GM18867 (cell line): ENCODE data around the gene TUBA4B.

Experiments used
- ATAC-seq: cut with Tn5 transposase; IDR thresholded peaks from one replicate; pipeline ENCODE4 v1.9.1; 2021; ENCODE audit warnings: mild to moderate bottlenecking, moderate library complexity; ENCODE audit not compliant: unreplicated experiment

The TUBA4B gene

GRCh38 chr2:219218732-219219701 is 34.0 kb upstream of the TUBA4B start, which contains the start of gene ABCB6:
Gene ABCB6, minus strand, starts transcription at chr2:219218958. Its CDS starts 285 bp downstream, at chr2:219218673.
- ATAC-seq = peak; percentile 77

GRCh38 chr2:219219784-219220532 is 33.1 kb upstream of the TUBA4B start:
- ATAC-seq = no peak

- ATAC-seq = no peak
Observed at GRCh38 chr2:219220652-219221402, 32.2 kb upstream of the TUBA4B start.

- no peak for ATAC-seq
Observed at GRCh38 chr2:219221957-219222518, 31.0 kb upstream of the TUBA4B start.

- ATAC-seq = no peak
Observed at GRCh38 chr2:219223831-219224610, 29.0 kb upstream of the TUBA4B start.

- ATAC-seq = no peak
Observed at GRCh38 chr2:219225350-219225749, 27.7 kb upstream of the TUBA4B start.

- no peak for ATAC-seq
Observed at GRCh38 chr2:219228041-219228910, 24.8 kb upstream of the TUBA4B start.

- no peak for ATAC-seq
Observed at GRCh38 chr2:219228911-219229304, 24.1 kb upstream of the TUBA4B start.

- ATAC-seq = peak; percentile 95
Observed at GRCh38 chr2:219229305-219230058, 23.6 kb upstream of the TUBA4B start, which contains the start of the genes ANKZF1 and ATG9A. Gene ANKZF1, plus strand, starts transcription at chr2:219229806. Its CDS starts 452 bp downstream, at chr2:219230258. Gene ATG9A, minus strand, starts transcription at chr2:219229636. Its CDS starts 1,612 bp downstream, at chr2:219228024.

- no peak for ATAC-seq
Observed at GRCh38 chr2:219230059-219230540, 22.9 kb upstream of the TUBA4B start.

- no peak for ATAC-seq
Observed at GRCh38 chr2:219234331-219234730, 18.7 kb upstream of the TUBA4B start.

GRCh38 chr2:219243291-219243761 is 9.7 kb upstream of the TUBA4B start:
- ATAC-seq = no peak

GRCh38 chr2:219244789-219245147 is 8.3 kb upstream of the TUBA4B start:
- ATAC-seq = no peak

GRCh38 chr2:219245148-219245898 is 7.7 kb upstream of the TUBA4B start, which contains the start of the genes GLB1L and STK16:
Gene GLB1L, minus strand, starts transcription at chr2:219245444. Its CDS starts 1,871 bp downstream, at chr2:219243573.
Gene STK16, plus strand, starts transcription at chr2:219245479. Its CDS starts 521 bp downstream, at chr2:219246000.
- ATAC-seq = peak; percentile 81

GRCh38 chr2:219245899-219246230 is 7.2 kb upstream of the TUBA4B start:
- ATAC-seq = no peak

- no peak for ATAC-seq
Observed at GRCh38 chr2:219246559-219246958, 6.5 kb upstream of the TUBA4B start.
